HEK293 (cell line): ENCODE results near the gene SMC3.
A peak's percentile ranks its signal among the peaks of the same experiment; 100 is the strongest.

Source experiments
- FEZF1 ChIP-seq: fragments of 450-650 bp; formaldehyde crosslinking; IDR thresholded peaks from 2 replicates; pipeline ENCODE4 v1.5.1; 2016; ENCODE audit warnings: missing biosample characterization, missing genetic modification characterization
- GLIS2 ChIP-seq: fragments of 450-650 bp; formaldehyde crosslinking; IDR thresholded peaks from 2 replicates; pipeline ENCODE4 v1.5.1; 2016; ENCODE audit warnings: missing biosample characterization, missing genetic modification characterization
- TRIM28 ChIP-seq: IDR thresholded peaks from 2 replicates; pipeline ENCODE4 v1.6.1; 2011; ENCODE audit warnings: low read length, control low read depth, borderline replicate concordance
- YY1 ChIP-seq: fragments of 450-650 bp; formaldehyde crosslinking; IDR thresholded peaks from 2 replicates; pipeline ENCODE4 v1.5.1; 2018; ENCODE audit warnings: missing biosample characterization, missing genetic modification characterization
- ZFP3 ChIP-seq: fragments of 450-650 bp; formaldehyde crosslinking; IDR thresholded peaks from 2 replicates; pipeline ENCODE4 v1.5.1; 2016; ENCODE audit warnings: low read depth, missing biosample characterization, missing genetic modification characterization
- ZNF10 ChIP-seq: fragments of 450-650 bp; formaldehyde crosslinking; IDR thresholded peaks from 2 replicates; pipeline ENCODE4 v1.5.1; 2017; ENCODE audit warnings: missing biosample characterization, missing genetic modification characterization
- ZNF112 ChIP-seq: fragments of 450-650 bp; formaldehyde crosslinking; IDR thresholded peaks from 2 replicates; pipeline ENCODE4 v1.5.0; 2017; ENCODE audit warnings: missing biosample characterization, missing genetic modification characterization
- ZNF2 ChIP-seq: fragments of 450-650 bp; formaldehyde crosslinking; IDR thresholded peaks from 2 replicates; pipeline ENCODE4 v1.5.1; 2016; ENCODE audit warnings: missing biosample characterization, missing genetic modification characterization
- ZNF274 ChIP-seq, 2 experiments: fragments of 200-500 bp in 1 of 2; fragments of 450-650 bp in 1 of 2; sonication (Bioruptor generic) in 1 of 2; formaldehyde crosslinking in 1 of 2; IDR thresholded peaks; 2 replicates each; pipeline versions ENCODE4 v1.5.1 to v1.6.1; 2014 to 2016; ENCODE audit warnings: borderline replicate concordance in 1 of 2, inconsistent platforms in 1 of 2, low read length in 1 of 2, missing biosample characterization in 1 of 2, missing genetic modification characterization in 1 of 2
- ZNF302 ChIP-seq: fragments of 450-650 bp; formaldehyde crosslinking; IDR thresholded peaks from 2 replicates; pipeline ENCODE4 v1.5.1; 2016; ENCODE audit warnings: missing biosample characterization, missing genetic modification characterization, low read depth
- ZNF335 ChIP-seq: fragments of 450-650 bp; formaldehyde crosslinking; conservative IDR thresholded peaks from 2 replicates; pipeline ENCODE4 v1.5.1; 2016; ENCODE audit warnings: missing biosample characterization, missing genetic modification characterization
- ZNF341 ChIP-seq: fragments of 450-650 bp; formaldehyde crosslinking; IDR thresholded peaks from 2 replicates; pipeline ENCODE4; 2016; ENCODE audit warnings: low read depth, missing biosample characterization, missing genetic modification characterization
- ZNF354C ChIP-seq: fragments of 450-650 bp; formaldehyde crosslinking; IDR thresholded peaks from 2 replicates; pipeline ENCODE4 v1.5.1; 2016; ENCODE audit warnings: missing biosample characterization, missing genetic modification characterization, low read depth, borderline replicate concordance
- ZNF416 ChIP-seq: fragments of 450-650 bp; formaldehyde crosslinking; IDR thresholded peaks from 2 replicates; pipeline ENCODE4 v1.5.1; 2016; ENCODE audit warnings: missing biosample characterization, missing genetic modification characterization
- ZNF433 ChIP-seq: fragments of 450-650 bp; formaldehyde crosslinking; IDR thresholded peaks from 2 replicates; pipeline ENCODE4 v1.5.1; 2016; ENCODE audit warnings: missing biosample characterization, missing genetic modification characterization, low read depth
- ZNF48 ChIP-seq: fragments of 450-650 bp; formaldehyde crosslinking; IDR thresholded peaks from 2 replicates; pipeline ENCODE4 v1.5.1; 2016; ENCODE audit warnings: missing biosample characterization, missing genetic modification characterization
- ZNF529 ChIP-seq: fragments of 450-650 bp; formaldehyde crosslinking; IDR thresholded peaks from 2 replicates; pipeline ENCODE4 v1.5.1; 2017; ENCODE audit warnings: missing genetic modification characterization, missing biosample characterization; ENCODE audit not compliant: insufficient replicate concordance
- ZNF558 ChIP-seq: fragments of 450-650 bp; formaldehyde crosslinking; IDR thresholded peaks from 2 replicates; pipeline ENCODE4 v1.5.1; 2016; ENCODE audit warnings: missing biosample characterization, missing genetic modification characterization
- ZNF585B ChIP-seq: fragments of 450-650 bp; formaldehyde crosslinking; IDR thresholded peaks from 2 replicates; pipeline ENCODE4 v1.5.1; 2016; ENCODE audit warnings: missing biosample characterization, missing genetic modification characterization
- ZNF596 ChIP-seq: fragments of 450-650 bp; IDR thresholded peaks from 2 replicates; pipeline ENCODE4 v1.5.0; 2018; ENCODE audit warnings: missing biosample characterization, mild to moderate bottlenecking, missing genetic modification characterization, moderate library complexity
- ZNF600 ChIP-seq: fragments of 450-650 bp; formaldehyde crosslinking; IDR thresholded peaks from 2 replicates; pipeline ENCODE4 v1.5.1; 2016; ENCODE audit warnings: missing biosample characterization, missing genetic modification characterization
- ZNF610 ChIP-seq: fragments of 450-650 bp; formaldehyde crosslinking; IDR thresholded peaks from 2 replicates; pipeline ENCODE4 v1.5.1; 2016; ENCODE audit warnings: missing biosample characterization, missing genetic modification characterization, borderline replicate concordance
- ZNF747 ChIP-seq: fragments of 450-650 bp; formaldehyde crosslinking; IDR thresholded peaks from 2 replicates; pipeline ENCODE4 v1.5.1; 2016; ENCODE audit warnings: missing biosample characterization, missing genetic modification characterization
- ZNF76 ChIP-seq: fragments of 450-650 bp; formaldehyde crosslinking; IDR thresholded peaks from 2 replicates; pipeline ENCODE4; 2016; ENCODE audit warnings: low read depth, missing biosample characterization, missing genetic modification characterization, borderline replicate concordance
- ZSCAN16 ChIP-seq: fragments of 450-650 bp; formaldehyde crosslinking; IDR thresholded peaks from 2 replicates; pipeline ENCODE4 v1.5.1; 2016; ENCODE audit warnings: missing biosample characterization, missing genetic modification characterization
- TF ChIP-seq, protein P1 (sequence below): fragments of 450-650 bp; formaldehyde crosslinking; IDR thresholded peaks from 2 replicates; pipeline ENCODE4 v1.5.1; 2016; ENCODE audit warnings: missing biosample characterization, missing genetic modification characterization
- TF ChIP-seq, protein P2 (sequence below): fragments of 450-650 bp; formaldehyde crosslinking; IDR thresholded peaks from 2 replicates; pipeline ENCODE4 v1.5.1; 2016; ENCODE audit warnings: missing biosample characterization, missing genetic modification characterization
- TF ChIP-seq, protein P3 (sequence below): fragments of 450-650 bp; formaldehyde crosslinking; IDR thresholded peaks from 2 replicates; pipeline ENCODE4 v1.5.1; 2017; ENCODE audit warnings: missing biosample characterization, mild to moderate bottlenecking, missing genetic modification characterization, moderate library complexity
- TF ChIP-seq, protein P4 (sequence below): fragments of 450-650 bp; formaldehyde crosslinking; IDR thresholded peaks from 2 replicates; pipeline ENCODE4 v1.5.1; 2016; ENCODE audit warnings: missing biosample characterization, missing genetic modification characterization

The SMC3 gene

DNA sequence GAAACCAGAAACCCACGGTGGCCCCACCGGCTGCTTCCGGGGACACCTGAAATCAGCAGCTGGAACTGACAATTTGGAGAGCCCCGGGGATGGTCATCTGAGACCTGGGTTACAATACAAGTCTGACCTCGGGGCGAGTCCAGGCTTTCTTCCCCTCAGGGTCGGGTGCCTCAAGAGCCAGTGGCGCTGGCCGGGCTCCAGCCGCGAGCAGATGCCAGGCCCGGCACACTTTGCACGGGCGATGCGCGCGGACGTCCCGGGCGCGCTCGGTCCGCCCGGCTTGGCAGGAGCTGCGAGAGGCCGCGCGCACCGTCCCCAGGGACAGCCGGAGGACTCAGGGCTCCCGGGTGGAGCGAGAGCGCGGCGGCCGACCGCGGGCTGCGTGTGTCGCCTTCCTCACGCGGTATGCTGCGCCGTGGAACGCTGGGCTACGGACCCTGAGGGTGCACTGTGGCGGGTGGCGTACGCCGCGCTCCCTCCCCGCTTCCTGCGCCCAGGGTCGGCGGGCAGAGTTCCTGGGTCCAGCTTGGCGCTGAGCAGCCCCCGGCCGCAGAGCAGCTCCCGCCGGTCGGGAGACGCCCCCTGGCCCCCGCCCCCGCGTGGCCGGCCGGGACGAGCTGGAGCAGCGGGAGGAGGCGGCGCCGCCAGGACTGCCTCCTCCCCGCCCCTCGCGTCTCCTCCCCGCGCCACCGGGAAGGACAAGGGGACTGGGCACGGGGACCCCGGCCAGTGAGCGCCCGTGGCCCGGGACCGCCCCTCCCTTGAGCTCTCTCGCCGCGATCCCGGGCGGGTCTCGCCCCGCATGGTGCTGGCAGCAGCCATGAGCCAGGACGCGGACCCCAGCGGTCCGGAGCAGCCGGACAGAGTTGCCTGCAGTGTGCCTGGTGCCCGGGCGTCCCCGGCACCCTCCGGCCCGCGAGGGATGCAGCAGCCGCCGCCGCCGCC, 76.4 kb downstream of the SMC3 start, which contains the start of gene RBM20 (continued):
- TF ChIP-seq ZNF302 (tag by site-specific recombination) (no peak), ZNF76 (tag by site-specific recombination) (peak; percentile 58; the same call in 1 of the 2 replicates), ZNF433 (tag by site-specific recombination) (no peak), ZNF48 (no peak), ZNF10 (tag by site-specific recombination) (no peak), ZNF341 (tag by site-specific recombination) (peak; percentile 86), ZNF600 (peak; percentile 75), ZNF335 (tag by site-specific recombination) (peak; percentile 70), ZSCAN16 (tag by site-specific recombination) (no peak), FEZF1 (no peak), ZNF112 (tag by site-specific recombination) (no peak), ZNF747 (tag by site-specific recombination) (no peak), ZNF529 (tag by site-specific recombination) (no peak), ZNF596 (tag by site-specific recombination) (no peak), ZFP3 (tag by site-specific recombination) (no peak), ZNF274 (IDR thresholded peaks at IDR 0.05; ENCODE audit: low read length) (no peak), ZNF274 (tag by site-specific recombination; IDR thresholded peaks at IDR 0.05; ENCODE audit: borderline replicate concordance) (no peak), YY1 (tag by site-specific recombination) (no peak), ZNF2 (no peak), GLIS2 (tag by site-specific recombination) (peak; percentile 78), ZNF416 (no peak), ZNF354C (no peak), ZNF558 (no peak), ZNF585B (tag by site-specific recombination) (no peak), ZNF610 (tag by site-specific recombination) (no peak), TRIM28 (no peak)
- TF ChIP-seq, protein P1, sequence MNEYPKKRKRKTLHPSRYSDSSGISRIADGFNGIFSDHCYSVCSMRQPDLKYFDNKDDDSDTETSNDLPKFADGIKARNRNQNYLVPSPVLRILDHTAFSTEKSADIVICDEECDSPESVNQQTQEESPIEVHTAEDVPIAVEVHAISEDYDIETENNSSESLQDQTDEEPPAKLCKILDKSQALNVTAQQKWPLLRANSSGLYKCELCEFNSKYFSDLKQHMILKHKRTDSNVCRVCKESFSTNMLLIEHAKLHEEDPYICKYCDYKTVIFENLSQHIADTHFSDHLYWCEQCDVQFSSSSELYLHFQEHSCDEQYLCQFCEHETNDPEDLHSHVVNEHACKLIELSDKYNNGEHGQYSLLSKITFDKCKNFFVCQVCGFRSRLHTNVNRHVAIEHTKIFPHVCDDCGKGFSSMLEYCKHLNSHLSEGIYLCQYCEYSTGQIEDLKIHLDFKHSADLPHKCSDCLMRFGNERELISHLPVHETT: no peak
- TF ChIP-seq, protein P2, sequence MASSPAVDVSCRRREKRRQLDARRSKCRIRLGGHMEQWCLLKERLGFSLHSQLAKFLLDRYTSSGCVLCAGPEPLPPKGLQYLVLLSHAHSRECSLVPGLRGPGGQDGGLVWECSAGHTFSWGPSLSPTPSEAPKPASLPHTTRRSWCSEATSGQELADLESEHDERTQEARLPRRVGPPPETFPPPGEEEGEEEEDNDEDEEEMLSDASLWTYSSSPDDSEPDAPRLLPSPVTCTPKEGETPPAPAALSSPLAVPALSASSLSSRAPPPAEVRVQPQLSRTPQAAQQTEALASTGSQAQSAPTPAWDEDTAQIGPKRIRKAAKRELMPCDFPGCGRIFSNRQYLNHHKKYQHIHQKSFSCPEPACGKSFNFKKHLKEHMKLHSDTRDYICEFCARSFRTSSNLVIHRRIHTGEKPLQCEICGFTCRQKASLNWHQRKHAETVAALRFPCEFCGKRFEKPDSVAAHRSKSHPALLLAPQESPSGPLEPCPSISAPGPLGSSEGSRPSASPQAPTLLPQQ (tag by site-specific recombination): no peak
- TF ChIP-seq, protein P3, sequence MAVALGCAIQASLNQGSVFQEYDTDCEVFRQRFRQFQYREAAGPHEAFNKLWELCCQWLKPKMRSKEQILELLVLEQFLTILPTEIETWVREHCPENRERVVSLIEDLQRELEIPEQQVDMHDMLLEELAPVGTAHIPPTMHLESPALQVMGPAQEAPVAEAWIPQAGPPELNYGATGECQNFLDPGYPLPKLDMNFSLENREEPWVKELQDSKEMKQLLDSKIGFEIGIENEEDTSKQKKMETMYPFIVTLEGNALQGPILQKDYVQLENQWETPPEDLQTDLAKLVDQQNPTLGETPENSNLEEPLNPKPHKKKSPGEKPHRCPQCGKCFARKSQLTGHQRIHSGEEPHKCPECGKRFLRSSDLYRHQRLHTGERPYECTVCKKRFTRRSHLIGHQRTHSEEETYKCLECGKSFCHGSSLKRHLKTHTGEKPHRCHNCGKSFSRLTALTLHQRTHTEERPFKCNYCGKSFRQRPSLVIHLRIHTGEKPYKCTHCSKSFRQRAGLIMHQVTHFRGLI: no peak
- TF ChIP-seq, protein P4, sequence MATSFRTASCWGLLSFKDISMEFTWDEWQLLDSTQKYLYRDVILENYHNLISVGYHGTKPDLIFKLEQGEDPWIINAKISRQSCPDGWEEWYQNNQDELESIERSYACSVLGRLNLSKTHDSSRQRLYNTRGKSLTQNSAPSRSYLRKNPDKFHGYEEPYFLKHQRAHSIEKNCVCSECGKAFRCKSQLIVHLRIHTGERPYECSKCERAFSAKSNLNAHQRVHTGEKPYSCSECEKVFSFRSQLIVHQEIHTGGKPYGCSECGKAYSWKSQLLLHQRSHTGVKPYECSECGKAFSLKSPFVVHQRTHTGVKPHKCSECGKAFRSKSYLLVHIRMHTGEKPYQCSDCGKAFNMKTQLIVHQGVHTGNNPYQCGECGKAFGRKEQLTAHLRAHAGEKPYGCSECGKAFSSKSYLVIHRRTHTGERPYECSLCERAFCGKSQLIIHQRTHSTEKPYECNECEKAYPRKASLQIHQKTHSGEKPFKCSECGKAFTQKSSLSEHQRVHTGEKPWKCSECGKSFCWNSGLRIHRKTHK (tag by site-specific recombination): no peak
